NK-92 (cell line): ENCODE measurements around the gene SKA3.

ENCODE experiments used
- DNase-seq: peaks from one replicate; lab custom pipeline; 2025; ENCODE audit not compliant: unreplicated experiment; lab: John Stamatoyannopoulos, UW

Gene SKA3

GRCh38 chr13:21117104-21117809 lies 59.1 kb downstream of the SKA3 start:
- no peak for DNase-seq

GRCh38 chr13:21116141-21116540 lies 60.2 kb downstream of the SKA3 start:
- DNase-seq: no peak

- no peak for DNase-seq
These were observed 61.1 kb downstream of the SKA3 start for GRCh38 chr13:21115231-21115630.

- DNase-seq: no peak
These were observed 64.8 kb downstream of the SKA3 start for GRCh38 chr13:21111546-21111945.

DNA sequence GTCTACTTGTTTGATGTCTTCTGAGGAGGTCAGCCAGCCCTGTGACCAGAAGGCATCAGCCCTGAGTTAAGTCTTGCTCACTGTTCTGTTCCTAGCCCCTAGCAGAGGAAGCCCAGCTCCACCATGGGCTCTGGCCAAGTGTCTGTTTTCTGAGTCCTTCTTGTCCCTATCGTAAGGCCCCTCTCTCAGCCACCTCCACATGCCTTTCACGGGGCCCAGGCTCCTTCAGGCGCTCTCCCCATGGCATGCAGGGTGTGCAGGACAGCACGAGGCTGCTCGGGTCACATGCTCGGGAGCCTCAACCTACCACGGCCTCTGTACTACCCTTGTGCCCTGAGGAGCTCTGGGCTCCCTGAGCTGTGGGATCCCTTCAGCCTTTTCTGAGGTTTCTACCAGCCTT lies 67.2 kb downstream of the SKA3 start:
- DNase-seq: no peak

GRCh38 chr13:21106089-21106488 lies 70.3 kb downstream of the SKA3 start:
- no peak for DNase-seq

- DNase-seq: no peak
These were observed 71.9 kb downstream of the SKA3 start for GRCh38 chr13:21104199-21105019.
